Fibroblast of skin of left quadriceps (primary cell): ENCODE results near the gene SBSN.
"Not testable (repeated sequence)": the region's sequence is repeated elsewhere in the genome, so short reads cannot be mapped to it uniquely, and the experiment has no call there.

Experiments used
- DNase-seq, 2 experiments: peaks; one replicate each; pipeline ENCODE4 v3.0.0-alpha.2; 2013; ENCODE audit warnings: low read depth in 2 of 2

Gene SBSN

GRCh38 chr19:35507561-35507960, 20.6 kb downstream of the SBSN start:
- no peak for DNase-seq

- DNase-seq: no peak
Observed at GRCh38 chr19:35506011-35506410, 22.1 kb downstream of the SBSN start.

- no peak for DNase-seq
Observed at GRCh38 chr19:35502751-35503150, 25.4 kb downstream of the SBSN start.

- DNase-seq: no peak
Observed at GRCh38 chr19:35501684-35502083, 26.4 kb downstream of the SBSN start.

- DNase-seq: no peak
Observed at GRCh38 chr19:35500611-35501010, 27.5 kb downstream of the SBSN start.

GRCh38 chr19:35498984-35499527, 29.1 kb downstream of the SBSN start:
- no peak for DNase-seq

GRCh38 chr19:35498220-35498619, 29.9 kb downstream of the SBSN start:
- DNase-seq: no peak

- no peak for DNase-seq
Observed at GRCh38 chr19:35497406-35497805, 30.7 kb downstream of the SBSN start.

GRCh38 chr19:35495107-35496064, 32.7 kb downstream of the SBSN start:
- DNase-seq: peak in 1 of 2 experiments; percentile 23

- no peak for DNase-seq
Observed at GRCh38 chr19:35493971-35494370, 34.1 kb downstream of the SBSN start.

- no peak for DNase-seq
Observed at GRCh38 chr19:35491836-35492360, 36.2 kb downstream of the SBSN start.

- no peak for DNase-seq
Observed at GRCh38 chr19:35490364-35490763, 37.7 kb downstream of the SBSN start, which contains the start of gene KRTDAP. TSS of gene KRTDAP (minus strand) at chr19:35490464. CDS start at chr19:35490442, 22 bp downstream.

- DNase-seq: no peak
Observed at GRCh38 chr19:35488677-35489076, 39.4 kb downstream of the SBSN start.

- no peak for DNase-seq
Observed at GRCh38 chr19:35487656-35488182, 40.4 kb downstream of the SBSN start.

- no peak for DNase-seq
Observed at GRCh38 chr19:35486268-35486708, 41.8 kb downstream of the SBSN start.

- DNase-seq: no peak
Observed at GRCh38 chr19:35484252-35485036, 43.7 kb downstream of the SBSN start.

- DNase-seq: no peak
Observed at GRCh38 chr19:35483089-35483488, 45.0 kb downstream of the SBSN start.

- no peak for DNase-seq
Observed at GRCh38 chr19:35478794-35479677, 49.1 kb downstream of the SBSN start.

GRCh38 chr19:35476149-35476548, 52.0 kb downstream of the SBSN start:
- DNase-seq: no peak

- DNase-seq: not testable (repeated sequence)
Observed at GRCh38 chr19:35474594-35474993, 53.5 kb downstream of the SBSN start.

- DNase-seq: no peak
Observed at GRCh38 chr19:35474104-35474503, 54.0 kb downstream of the SBSN start.
